ENCODE data around the gene SNX17. TPM values are rescaled to one million over a fixed set of nuclear protein-coding genes. Genes with fewer than 3 reads are reported as not detected.
A peak's percentile ranks its signal among the peaks of the same experiment; 100 is the strongest.

The SNX17 gene
- total and polyA plus RNA-seq, 2 of the 13 experiments (the other 11 are each of a cell fraction or from before 2014, with no cell fraction given) = 75.0 to 109 TPM

DNA sequence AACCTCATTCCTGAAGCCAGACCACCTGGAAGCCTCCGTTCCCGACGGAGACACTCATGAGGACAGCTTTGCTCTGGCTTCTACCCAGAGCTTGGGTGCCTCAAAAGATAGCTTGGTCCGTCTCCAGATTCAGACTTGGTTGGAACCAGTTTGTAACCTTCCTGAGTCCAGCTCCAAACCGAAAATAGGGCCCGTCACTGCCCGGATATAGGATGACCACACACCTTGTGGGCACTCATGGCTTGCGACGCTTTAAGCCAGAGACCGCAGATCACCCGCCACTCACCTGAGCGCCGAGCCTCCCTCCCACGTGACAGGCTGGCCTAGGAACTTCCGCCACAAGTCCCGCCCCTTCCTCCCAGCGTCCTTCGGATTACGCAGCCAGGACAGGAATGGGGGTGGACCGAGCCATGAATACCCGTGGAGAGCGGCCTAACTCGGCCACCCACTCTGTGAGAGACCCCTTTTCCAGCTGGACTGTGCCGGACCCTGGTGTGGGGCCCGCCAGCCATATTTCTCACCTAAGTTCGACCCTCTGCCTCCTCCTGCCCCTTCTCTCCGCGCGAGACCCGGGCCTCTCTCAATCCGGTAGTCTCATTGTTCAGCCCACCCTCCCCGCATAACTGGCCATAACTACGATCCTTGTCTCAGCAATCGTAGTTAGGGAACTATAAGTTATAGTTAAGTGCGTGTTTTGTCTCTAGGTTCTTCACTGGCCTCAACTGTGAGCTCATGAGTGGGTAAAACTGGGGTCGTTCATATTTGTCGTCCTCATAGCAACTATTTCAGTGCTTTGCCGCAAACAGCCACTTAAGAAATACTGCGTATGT, 47.4 kb upstream of the SNX17 start, which contains the start of gene MPV17 (continued):
- TF ChIP-seq ATF5 (CRISPR knock-in tag; IDR thresholded peaks at IDR 0.05; ENCODE audit: low read depth) (no peak), HCFC1 (IDR thresholded peaks at IDR 0.05; ENCODE audit: low read depth, low read length) (peak; percentile 54), ZSCAN21 (CRISPR knock-in tag; IDR thresholded peaks at IDR 0.05; ENCODE audit: borderline replicate concordance) (peak; percentile 97), ZNF713 (CRISPR knock-in tag; IDR thresholded peaks at IDR 0.05) (no peak; the same call in 1 of the 2 replicates), ZKSCAN5 (CRISPR knock-in tag; IDR thresholded peaks at IDR 0.05) (no peak), SYNCRIP (IDR thresholded peaks at IDR 0.05; ENCODE audit: insufficient read depth, low read depth, low read length) (no peak), KMT2A (CRISPR knock-in tag; IDR thresholded peaks at IDR 0.05) (peak; percentile 50), SMC3 (IDR thresholded peaks at IDR 0.05; ENCODE audit: low read length) (no peak), NFATC3 (CRISPR knock-in tag; IDR thresholded peaks at IDR 0.05) (no peak), ETS1 (CRISPR knock-in tag; IDR thresholded peaks at IDR 0.05) (peak; percentile 92), ZNF549 (CRISPR knock-in tag; IDR thresholded peaks at IDR 0.05) (no peak), XBP1 (CRISPR knock-in tag; IDR thresholded peaks at IDR 0.05) (no peak; the same call in 1 of the 2 replicates), ZFP36L1 (CRISPR knock-in tag; IDR thresholded peaks at IDR 0.05) (peak; percentile 86; the same call in 1 of the 2 replicates), NRL (CRISPR knock-in tag; IDR thresholded peaks at IDR 0.05; ENCODE audit: borderline replicate concordance) (peak; percentile 97), LBX2 (CRISPR knock-in tag; IDR thresholded peaks at IDR 0.05; ENCODE audit: borderline replicate concordance) (peak; percentile 87; the same call in 1 of the 2 replicates), HHEX (CRISPR knock-in tag; IDR thresholded peaks at IDR 0.05) (no peak; the same call in 1 of the 2 replicates), SP2 (CRISPR knock-in tag; IDR thresholded peaks at IDR 0.05) (peak; percentile 90)
- TF ChIP-seq, protein P1, sequence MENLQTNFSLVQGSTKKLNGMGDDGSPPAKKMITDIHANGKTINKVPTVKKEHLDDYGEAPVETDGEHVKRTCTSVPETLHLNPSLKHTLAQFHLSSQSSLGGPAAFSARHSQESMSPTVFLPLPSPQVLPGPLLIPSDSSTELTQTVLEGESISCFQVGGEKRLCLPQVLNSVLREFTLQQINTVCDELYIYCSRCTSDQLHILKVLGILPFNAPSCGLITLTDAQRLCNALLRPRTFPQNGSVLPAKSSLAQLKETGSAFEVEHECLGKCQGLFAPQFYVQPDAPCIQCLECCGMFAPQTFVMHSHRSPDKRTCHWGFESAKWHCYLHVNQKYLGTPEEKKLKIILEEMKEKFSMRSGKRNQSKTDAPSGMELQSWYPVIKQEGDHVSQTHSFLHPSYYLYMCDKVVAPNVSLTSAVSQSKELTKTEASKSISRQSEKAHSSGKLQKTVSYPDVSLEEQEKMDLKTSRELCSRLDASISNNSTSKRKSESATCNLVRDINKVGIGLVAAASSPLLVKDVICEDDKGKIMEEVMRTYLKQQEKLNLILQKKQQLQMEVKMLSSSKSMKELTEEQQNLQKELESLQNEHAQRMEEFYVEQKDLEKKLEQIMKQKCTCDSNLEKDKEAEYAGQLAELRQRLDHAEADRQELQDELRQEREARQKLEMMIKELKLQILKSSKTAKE (CRISPR knock-in tag; IDR thresholded peaks at IDR 0.05; ENCODE audit: borderline replicate concordance) = no peak
- TF ChIP-seq, protein P2, sequence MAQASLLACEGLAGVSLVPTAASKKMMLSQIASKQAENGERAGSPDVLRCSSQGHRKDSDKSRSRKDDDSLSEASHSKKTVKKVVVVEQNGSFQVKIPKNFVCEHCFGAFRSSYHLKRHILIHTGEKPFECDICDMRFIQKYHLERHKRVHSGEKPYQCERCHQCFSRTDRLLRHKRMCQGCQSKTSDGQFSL (CRISPR knock-in tag; IDR thresholded peaks at IDR 0.05) = peak; percentile 82
- TF ChIP-seq, protein P3, sequence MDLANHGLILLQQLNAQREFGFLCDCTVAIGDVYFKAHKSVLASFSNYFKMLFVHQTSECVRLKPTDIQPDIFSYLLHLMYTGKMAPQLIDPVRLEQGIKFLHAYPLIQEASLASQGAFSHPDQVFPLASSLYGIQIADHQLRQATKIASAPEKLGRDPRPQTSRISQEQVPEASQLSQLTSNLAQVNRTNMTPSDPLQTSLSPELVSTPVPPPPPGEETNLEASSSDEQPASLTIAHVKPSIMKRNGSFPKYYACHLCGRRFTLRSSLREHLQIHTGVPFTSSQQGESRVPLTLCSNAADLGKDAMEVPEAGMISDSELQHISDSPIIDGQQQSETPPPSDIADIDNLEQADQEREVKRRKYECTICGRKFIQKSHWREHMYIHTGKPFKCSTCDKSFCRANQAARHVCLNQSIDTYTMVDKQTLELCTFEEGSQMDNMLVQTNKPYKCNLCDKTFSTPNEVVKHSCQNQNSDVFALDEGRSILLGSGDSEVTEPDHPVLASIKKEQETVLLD (CRISPR knock-in tag; IDR thresholded peaks at IDR 0.05; ENCODE audit: low read depth) = no peak; the same call in 1 of the 2 replicates
- TF ChIP-seq, protein P4, sequence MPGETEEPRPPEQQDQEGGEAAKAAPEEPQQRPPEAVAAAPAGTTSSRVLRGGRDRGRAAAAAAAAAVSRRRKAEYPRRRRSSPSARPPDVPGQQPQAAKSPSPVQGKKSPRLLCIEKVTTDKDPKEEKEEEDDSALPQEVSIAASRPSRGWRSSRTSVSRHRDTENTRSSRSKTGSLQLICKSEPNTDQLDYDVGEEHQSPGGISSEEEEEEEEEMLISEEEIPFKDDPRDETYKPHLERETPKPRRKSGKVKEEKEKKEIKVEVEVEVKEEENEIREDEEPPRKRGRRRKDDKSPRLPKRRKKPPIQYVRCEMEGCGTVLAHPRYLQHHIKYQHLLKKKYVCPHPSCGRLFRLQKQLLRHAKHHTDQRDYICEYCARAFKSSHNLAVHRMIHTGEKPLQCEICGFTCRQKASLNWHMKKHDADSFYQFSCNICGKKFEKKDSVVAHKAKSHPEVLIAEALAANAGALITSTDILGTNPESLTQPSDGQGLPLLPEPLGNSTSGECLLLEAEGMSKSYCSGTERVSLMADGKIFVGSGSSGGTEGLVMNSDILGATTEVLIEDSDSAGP (CRISPR knock-in tag; IDR thresholded peaks at IDR 0.05; ENCODE audit: borderline replicate concordance) = peak; percentile 97

Data from HepG2 (cell line).